Pancreas (tissue), 10 donors: ENCODE results near the gene KIAA1549. TPM values are rescaled to one million over a fixed set of nuclear protein-coding genes. Genes with fewer than 3 reads are reported as not detected.

Experiments
- ATAC-seq, 4 donors: fragments of 200-7000 bp; cut with Tn5 transposase; one replicate each; pipeline versions ENCODE4 v1.8.0 to v1.9.1; 2020; ENCODE audit warnings: mild to moderate bottlenecking in 4 of 4, moderate library complexity in 4 of 4
- DNase-seq, 6 donors: peaks; one replicate each; pipeline ENCODE4 v3.0.0-alpha.2; 2020
- FAIRE-seq: peaks from 2 replicates; lab custom pipeline; 2012; peaks lifted over from hg19 to GRCh38; lab: Jason Lieb, UNC
- H3K27ac ChIP-seq, 4 donors: fragments of 200-600 bp; sonication (generic); 1 replicate in 3 of 4; 2 replicates in 1 of 4; pipeline versions ENCODE4 v1.5.0 to v1.8.0; 2020
- H3K27me3 ChIP-seq, 4 donors: fragments of 200-600 bp; one replicate each; pipeline ENCODE4 v1.8.0; 2021
- H3K36me3 ChIP-seq, 3 donors: fragments of 200-600 bp; sonication (generic) in 1 of 3; one replicate each; pipeline versions ENCODE4 v1.5.0 to v1.8.0; 2020 to 2021
- H3K4me1 ChIP-seq, 3 donors: fragments of 200-600 bp; one replicate each; pipeline ENCODE4 v1.8.0; 2021
- H3K4me3 ChIP-seq, 4 donors: fragments of 200-600 bp; sonication (generic) in 2 of 4; one replicate each; pipeline versions ENCODE4 v1.5.0 to v1.8.0; 2020 to 2021
- H3K9me3 ChIP-seq, 4 donors: fragments of 200-600 bp; one replicate each; pipeline ENCODE4 v1.8.0; 2021
- WGBS, 2 donors: extraction: QIAGEN DNeasy Blood & Tissue Kit; methylation state at CpG; one replicate each; pipeline ENCODE4 v1.1.7; 2013; 5-methylcytosine and 5-hydroxymethylcytosine counted together
- intact Hi-C, 3 donors: fragments of 100-400 bp; cut with DNase I; formaldehyde crosslinking; loops; one replicate each; pipeline versions ENCODE4 v1.11.1 to v1.14.2; 2022
- polyA plus RNA-seq, 2 donors: library from polyadenylated mRNA; stranded (reverse); fragments of 200-250 nt; gene quantifications; one replicate each; pipeline ENCODE4 v1.2.3, GENCODE V29; 2013
- total RNA-seq, 6 donors: library from RNA; stranded (reverse); fragmentation: NEBNext Ultra II Directional in 4 of 6; extraction: Animal tissue kit (Norgen Biotek cat#: 25700) in 4 of 6; gene quantifications; one replicate each; pipeline versions ENCODE4 v1.2.1 to v1.2.4, GENCODE V29; 2021 to 2023
- TF ChIP-seq, protein P1 (sequence below), 4 donors: fragments of 200-600 bp; sonication (generic) in 3 of 4; IDR thresholded peaks; one replicate each; pipeline versions ENCODE4 v1.5.0 to v1.8.0; 2021; ENCODE audit warnings: antibody characterized with exemption in 4 of 4
- donor health status: healthy with polysubstance abuse.
- donor health status: DM: no; HTN: no; CAD: no; lungs with moderate emphysema.
- donor health status: DM: no; HTN: no; CAD: no.
- donor health status: control.
- donor health status: control.
- donor health status: Bipolar disorder and iron deficiency.
- donor health status: DM: yes; HTN: yes; CAD: no.
- donor health status: DM: no; HTN: no; CAD: no.
- donor health status: DM: no; HTN: no; CAD: no.
- donor health status: DM: yes; HTN: yes; CAD: no.

The KIAA1549 gene
- total and polyA plus RNA-seq, 8 donors: 1.9 to 8.0 (median 7.0) TPM

GRCh38 chr7:138848056-138848980 is 132.9 kb downstream of the KIAA1549 start:
- intact Hi-C loops: no loop called here
- no peaks in the 10 kb centered on the region for H3K9me3 ChIP-seq
- no peak overlapping the region for H3K27ac ChIP-seq
- FAIRE-seq: no peak
- ATAC-seq: no peak
- TF ChIP-seq, protein P1, sequence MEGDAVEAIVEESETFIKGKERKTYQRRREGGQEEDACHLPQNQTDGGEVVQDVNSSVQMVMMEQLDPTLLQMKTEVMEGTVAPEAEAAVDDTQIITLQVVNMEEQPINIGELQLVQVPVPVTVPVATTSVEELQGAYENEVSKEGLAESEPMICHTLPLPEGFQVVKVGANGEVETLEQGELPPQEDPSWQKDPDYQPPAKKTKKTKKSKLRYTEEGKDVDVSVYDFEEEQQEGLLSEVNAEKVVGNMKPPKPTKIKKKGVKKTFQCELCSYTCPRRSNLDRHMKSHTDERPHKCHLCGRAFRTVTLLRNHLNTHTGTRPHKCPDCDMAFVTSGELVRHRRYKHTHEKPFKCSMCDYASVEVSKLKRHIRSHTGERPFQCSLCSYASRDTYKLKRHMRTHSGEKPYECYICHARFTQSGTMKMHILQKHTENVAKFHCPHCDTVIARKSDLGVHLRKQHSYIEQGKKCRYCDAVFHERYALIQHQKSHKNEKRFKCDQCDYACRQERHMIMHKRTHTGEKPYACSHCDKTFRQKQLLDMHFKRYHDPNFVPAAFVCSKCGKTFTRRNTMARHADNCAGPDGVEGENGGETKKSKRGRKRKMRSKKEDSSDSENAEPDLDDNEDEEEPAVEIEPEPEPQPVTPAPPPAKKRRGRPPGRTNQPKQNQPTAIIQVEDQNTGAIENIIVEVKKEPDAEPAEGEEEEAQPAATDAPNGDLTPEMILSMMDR (IDR thresholded peaks at IDR 0.05): no peak
- no peak overlapping the region for H3K4me3 ChIP-seq
- no peak for DNase-seq
- no peaks in the 10 kb centered on the region for H3K4me1 ChIP-seq
- H3K27me3 ChIP-seq: no peaks in the 10 kb centered on the region
- peaks cover 0 to 23% (median 3%) of the 10 kb centered on the region in 3 donors for H3K36me3 ChIP-seq
- WGBS, 2 donors: 85 to 90% methylated on average over 3 of the region's 3 CpGs

DNA sequence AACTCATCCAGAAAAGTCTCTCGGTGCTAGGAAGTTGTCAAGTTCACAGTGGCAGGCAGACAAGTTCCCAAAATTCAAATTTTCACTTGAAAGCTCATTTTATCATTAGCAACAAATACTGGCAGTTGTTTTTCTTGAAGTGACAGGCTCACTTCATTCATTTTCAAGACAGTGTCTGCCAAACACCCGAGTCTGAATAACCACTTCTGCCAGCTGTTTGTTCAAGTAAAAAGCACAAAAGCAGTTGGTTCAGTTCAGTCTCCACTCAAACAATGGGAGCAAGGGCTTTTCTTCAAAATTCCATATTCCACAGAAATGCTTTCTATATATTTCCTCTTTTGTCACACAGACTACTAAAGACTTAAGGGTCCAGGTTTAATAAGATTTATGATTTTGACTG is 135.5 kb downstream of the KIAA1549 start:
- intact Hi-C loops: no loop called here
- TF ChIP-seq, protein P1 (IDR thresholded peaks at IDR 0.05): no peak
- no peak for FAIRE-seq

DNA sequence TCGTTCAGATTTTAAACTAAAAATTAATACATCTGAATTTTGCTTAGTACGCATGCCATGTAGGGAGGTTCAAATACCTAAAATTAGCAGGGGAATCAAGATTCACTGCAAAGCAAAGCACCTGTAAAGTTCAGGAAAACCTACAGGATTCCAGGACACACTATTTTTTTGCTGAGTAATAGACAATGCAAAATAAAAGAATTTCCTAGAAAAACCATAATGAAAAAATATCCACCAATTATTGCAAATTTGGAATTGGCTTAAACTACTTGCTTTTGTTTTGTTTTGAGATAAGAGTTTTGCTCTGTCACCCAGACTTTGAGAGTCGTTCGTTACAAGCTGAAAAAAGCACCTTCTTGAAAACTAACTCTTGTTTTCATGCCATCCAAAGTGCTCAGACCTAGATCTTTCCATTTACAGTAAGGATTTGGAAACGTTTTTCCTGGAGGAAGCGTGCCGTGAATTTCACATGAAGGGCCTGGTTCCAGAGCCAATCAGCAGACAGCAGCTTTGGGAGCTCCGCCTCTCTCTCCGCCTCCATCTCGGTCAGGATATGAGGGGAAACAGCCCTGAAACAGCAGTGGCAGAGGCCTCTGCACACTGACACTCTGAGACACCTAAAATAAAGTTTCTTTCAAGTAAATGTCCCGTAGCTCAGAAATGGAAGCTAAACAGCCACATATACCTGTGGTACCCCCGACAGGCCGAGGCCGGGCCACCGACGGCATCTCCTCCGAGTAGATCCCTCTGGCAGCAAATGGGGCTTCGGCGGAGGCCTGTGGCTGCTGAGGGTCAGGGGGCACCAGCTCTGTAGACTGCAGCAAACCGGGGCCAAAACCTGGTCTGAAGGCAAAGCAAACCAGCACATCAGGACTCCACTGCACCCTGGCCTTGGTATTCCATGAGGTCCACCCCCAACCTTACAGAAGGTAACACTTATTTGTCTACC is 137.3 kb downstream of the KIAA1549 start:
- no peak for ATAC-seq
- no peaks in the 10 kb centered on the region for H3K4me1 ChIP-seq
- intact Hi-C loops: no loop called here
- no peak overlapping the region for H3K27ac ChIP-seq
- 91% methylated on average over 20 of the region's 20 CpGs for WGBS, 2 donors
- TF ChIP-seq, protein P1 (IDR thresholded peaks at IDR 0.05): no peak
- no peaks in the 10 kb centered on the region for H3K9me3 ChIP-seq
- H3K27me3 ChIP-seq: no peaks in the 10 kb centered on the region
- no peak overlapping the region for H3K4me3 ChIP-seq
- DNase-seq: peak in 1 of 6 donors; percentile 53
- no peak for FAIRE-seq
- no peaks in the 10 kb centered on the region for H3K36me3 ChIP-seq

More for the DNA sequence above, 135.5 kb downstream of the KIAA1549 start:
- 47 to 49% methylated on average over 2 of the region's 2 CpGs for WGBS, 2 donors
- Histone ChIP-seq H3K4me1 (no peaks in the 10 kb centered on the region), H3K4me3 (no peak overlapping the region), H3K36me3 (peaks cover 0 to 12% (median 3%) of the 10 kb centered on the region in 3 donors), H3K27me3 (no peaks in the 10 kb centered on the region), H3K9me3 (no peaks in the 10 kb centered on the region), H3K27ac (no peak overlapping the region)
- no peak for DNase-seq
- ATAC-seq: no peak

- DNase-seq (no peak), ATAC-seq (no peak), FAIRE-seq (no peak)
- TF ChIP-seq, protein P1 (IDR thresholded peaks at IDR 0.05): no peak
- H3K27me3 ChIP-seq: no peaks in the 10 kb centered on the region
- WGBS, 2 donors: 94 to 98% methylated on average over 12 of the region's 12 CpGs
- no peak overlapping the region for H3K4me3 ChIP-seq
- no peaks in the 10 kb centered on the region for H3K4me1 ChIP-seq
- no peak overlapping the region for H3K27ac ChIP-seq
- no peaks in the 10 kb centered on the region for H3K9me3 ChIP-seq
- intact Hi-C loops: no loop called here
- peaks cover 0 to 9% (median 0%) of the 10 kb centered on the region in 3 donors for H3K36me3 ChIP-seq
Observed at GRCh38 chr7:138842111-138842510, 139.1 kb downstream of the KIAA1549 start.
